BE2C (cell line): ENCODE results near the gene CEL.

Experiments used
- DNase-seq: peaks from one replicate; pipeline ENCODE4 v3.0.0-alpha.2; 2020
- H3K27me3 ChIP-seq: fragments of 250-450 bp; sonication (Bioruptor Pico); 2 replicates; pipeline ENCODE4 v1.5.1; 2020; ENCODE audit warnings: mild to moderate bottlenecking
- H3K36me3 ChIP-seq: fragments of 250-450 bp; sonication (Bioruptor Pico); 2 replicates; pipeline ENCODE4 v1.5.1; 2020; ENCODE audit warnings: mild to moderate bottlenecking
- H3K4me1 ChIP-seq: fragments of 250-450 bp; sonication (Bioruptor Pico); 2 replicates; pipeline ENCODE4 v1.5.1; 2020
- H3K4me3 ChIP-seq: 2 replicates; pipeline ENCODE4 v1.5.1; 2011; ENCODE audit warnings: low read depth, low read length
- H3K9me3 ChIP-seq: fragments of 250-450 bp; sonication (Bioruptor Pico); 2 replicates; pipeline ENCODE4 v1.5.1; 2020
- TF ChIP-seq, protein P1 (sequence below): IDR thresholded peaks from 2 replicates; pipeline ENCODE4 v1.5.1; 2012; ENCODE audit warnings: mild to moderate bottlenecking, low read depth, low read length

Gene CEL

DNA sequence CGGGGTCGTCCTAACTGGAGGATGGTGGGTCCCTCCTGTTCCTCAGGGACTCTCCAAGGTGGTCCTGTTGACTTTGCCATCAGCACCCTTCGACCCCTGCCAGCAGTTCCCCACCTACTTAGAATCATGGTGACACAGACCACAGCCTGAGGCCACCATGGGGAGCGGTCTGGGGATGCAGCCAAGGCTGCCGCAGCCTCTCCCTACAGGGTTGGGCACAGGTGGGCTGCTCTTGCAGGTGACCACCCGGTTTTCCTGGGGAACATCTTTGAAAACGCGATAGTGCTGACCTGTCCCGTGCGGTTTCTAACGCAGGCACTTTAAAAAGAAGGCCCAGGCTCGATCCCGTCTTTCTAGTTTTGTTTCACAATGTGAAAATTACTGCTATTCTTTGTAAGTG is 12.7 kb upstream of the CEL start:
- TF ChIP-seq, protein P1, sequence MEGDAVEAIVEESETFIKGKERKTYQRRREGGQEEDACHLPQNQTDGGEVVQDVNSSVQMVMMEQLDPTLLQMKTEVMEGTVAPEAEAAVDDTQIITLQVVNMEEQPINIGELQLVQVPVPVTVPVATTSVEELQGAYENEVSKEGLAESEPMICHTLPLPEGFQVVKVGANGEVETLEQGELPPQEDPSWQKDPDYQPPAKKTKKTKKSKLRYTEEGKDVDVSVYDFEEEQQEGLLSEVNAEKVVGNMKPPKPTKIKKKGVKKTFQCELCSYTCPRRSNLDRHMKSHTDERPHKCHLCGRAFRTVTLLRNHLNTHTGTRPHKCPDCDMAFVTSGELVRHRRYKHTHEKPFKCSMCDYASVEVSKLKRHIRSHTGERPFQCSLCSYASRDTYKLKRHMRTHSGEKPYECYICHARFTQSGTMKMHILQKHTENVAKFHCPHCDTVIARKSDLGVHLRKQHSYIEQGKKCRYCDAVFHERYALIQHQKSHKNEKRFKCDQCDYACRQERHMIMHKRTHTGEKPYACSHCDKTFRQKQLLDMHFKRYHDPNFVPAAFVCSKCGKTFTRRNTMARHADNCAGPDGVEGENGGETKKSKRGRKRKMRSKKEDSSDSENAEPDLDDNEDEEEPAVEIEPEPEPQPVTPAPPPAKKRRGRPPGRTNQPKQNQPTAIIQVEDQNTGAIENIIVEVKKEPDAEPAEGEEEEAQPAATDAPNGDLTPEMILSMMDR: no peak

DNA sequence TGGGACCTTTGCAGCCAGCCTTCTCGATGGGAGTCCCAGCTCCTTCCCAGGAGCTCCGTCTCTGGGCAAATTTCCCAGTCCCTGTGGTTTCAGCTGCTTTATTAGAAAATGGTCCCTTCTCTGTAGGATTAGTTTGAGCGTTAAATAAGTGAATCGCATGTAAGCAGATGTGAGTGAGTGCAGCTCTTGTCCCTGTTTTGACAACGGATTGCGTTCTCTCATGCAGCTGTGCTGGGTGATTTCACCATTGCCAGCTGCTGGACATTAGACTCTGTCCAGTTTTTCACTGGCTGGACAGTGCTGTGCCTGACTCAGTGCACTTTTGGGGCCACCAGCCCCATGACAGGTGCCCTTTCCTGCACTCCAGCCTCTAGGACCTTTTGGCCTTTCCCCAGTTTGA is 11.6 kb upstream of the CEL start:
- Histone ChIP-seq H3K27me3 (no peaks in the 10 kb centered on the region), H3K9me3 (no peaks in the 10 kb centered on the region), H3K36me3 (peaks cover 79% of the 10 kb centered on the region), H3K4me3 (no peak overlapping the region), H3K4me1 (peaks cover 2% of the 10 kb centered on the region; the same call in 1 of the 2 replicates)
- no peak for DNase-seq
- TF ChIP-seq, protein P1: no peak

More for the DNA sequence above, 12.7 kb upstream of the CEL start:
- no peak overlapping the region for H3K4me3 ChIP-seq
- H3K36me3 ChIP-seq: peaks cover 78% of the 10 kb centered on the region
- no peaks in the 10 kb centered on the region for H3K4me1 ChIP-seq
- no peaks in the 10 kb centered on the region for H3K27me3 ChIP-seq
- no peaks in the 10 kb centered on the region for H3K9me3 ChIP-seq
- DNase-seq: no peak

DNA sequence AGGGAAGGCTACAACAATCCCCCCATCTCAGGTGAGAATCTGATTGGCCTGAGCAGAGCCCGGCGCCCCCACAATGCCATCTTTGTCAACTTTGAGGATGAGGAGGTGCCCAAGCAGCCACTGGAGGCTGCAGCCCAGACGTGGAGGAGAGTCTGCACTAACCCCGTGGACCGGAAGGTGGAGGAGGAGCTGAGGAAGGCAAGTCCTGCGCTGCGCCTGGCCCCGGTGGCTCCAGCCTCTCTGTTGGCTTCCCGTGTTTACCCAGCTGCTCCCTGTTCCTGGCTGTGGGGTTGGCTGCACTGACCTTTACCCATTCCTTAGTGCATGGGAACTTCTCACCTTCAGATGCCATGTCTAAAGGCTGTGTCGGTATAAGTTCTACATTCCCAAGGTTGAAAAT is 11.0 kb upstream of the CEL start:
- peaks cover 2% of the 10 kb centered on the region; the same call in 1 of the 2 replicates for H3K4me1 ChIP-seq
- H3K9me3 ChIP-seq: no peaks in the 10 kb centered on the region
- H3K4me3 ChIP-seq: no peak overlapping the region
- H3K27me3 ChIP-seq: no peaks in the 10 kb centered on the region
- H3K36me3 ChIP-seq: peaks cover 79% of the 10 kb centered on the region
- no peak for DNase-seq
- TF ChIP-seq, protein P1: no peak

DNA sequence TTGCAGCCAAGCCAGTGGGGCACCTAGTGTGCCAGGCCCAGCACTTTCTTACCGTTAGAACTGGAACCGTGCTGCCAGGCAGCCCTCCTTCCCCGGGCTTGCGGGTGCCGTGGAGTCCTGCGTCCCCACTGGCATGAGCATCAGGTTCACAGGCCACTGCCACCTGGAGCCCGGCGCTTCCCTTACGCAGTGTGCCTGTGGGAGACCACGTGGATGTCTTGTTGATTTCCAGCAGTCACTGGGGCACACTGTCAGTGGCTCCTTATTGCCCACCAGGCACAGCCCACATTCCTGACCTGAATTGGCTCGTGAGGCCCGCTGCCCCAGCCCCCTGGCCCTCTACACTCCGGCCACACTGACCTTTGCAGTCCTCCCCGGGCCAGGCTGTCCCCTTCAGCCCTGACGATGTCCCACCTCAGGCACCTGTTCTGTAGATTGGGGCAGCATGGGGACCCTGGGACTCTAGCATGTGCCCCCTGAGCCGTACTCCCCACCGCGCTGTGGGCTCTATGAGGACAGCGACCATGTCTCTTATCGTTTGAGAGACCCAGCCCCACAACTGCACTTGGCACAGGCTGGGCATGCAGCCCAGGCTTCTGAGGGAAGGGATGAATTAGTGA is 10.4 kb upstream of the CEL start:
- H3K9me3 ChIP-seq: no peaks in the 10 kb centered on the region
- no peak overlapping the region for H3K4me3 ChIP-seq
- peaks cover 2% of the 10 kb centered on the region; the same call in 1 of the 2 replicates for H3K4me1 ChIP-seq
- TF ChIP-seq, protein P1: no peak
- no peaks in the 10 kb centered on the region for H3K27me3 ChIP-seq
- DNase-seq: no peak
- H3K36me3 ChIP-seq: peaks cover 79% of the 10 kb centered on the region

DNA sequence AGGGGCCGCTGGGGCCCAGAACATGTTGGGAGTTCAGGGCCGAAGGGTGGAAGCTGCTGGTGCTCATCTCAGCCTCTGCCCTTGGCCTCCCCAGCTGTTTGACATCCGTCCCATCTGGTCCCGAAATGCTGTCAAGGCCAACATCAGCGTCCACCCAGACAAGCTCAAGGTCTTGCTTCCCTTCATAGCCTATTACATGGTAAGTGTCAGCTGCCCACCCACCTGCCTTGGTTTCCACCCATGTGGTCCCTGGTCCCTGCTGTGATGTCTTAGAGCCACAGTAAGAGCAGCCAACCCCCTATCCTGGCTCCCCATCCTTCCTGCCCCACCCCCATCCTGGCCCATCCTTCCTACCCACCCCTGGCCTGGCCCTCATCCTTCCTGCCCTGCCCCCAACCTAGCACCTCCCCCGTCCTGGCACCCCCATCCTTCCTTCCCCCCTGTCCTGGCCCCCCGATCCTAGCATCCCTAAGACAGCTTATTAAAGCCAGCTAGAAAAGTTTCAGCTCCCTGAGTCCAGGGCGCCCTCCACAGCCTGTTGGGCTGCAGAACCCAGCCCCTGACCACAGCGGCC is 9.7 kb upstream of the CEL start:
- no peaks in the 10 kb centered on the region for H3K27me3 ChIP-seq
- H3K36me3 ChIP-seq: peaks cover 77% of the 10 kb centered on the region
- no peaks in the 10 kb centered on the region for H3K9me3 ChIP-seq
- no peak overlapping the region for H3K4me3 ChIP-seq
- no peak for DNase-seq
- H3K4me1 ChIP-seq: peaks cover 2% of the 10 kb centered on the region; the same call in 1 of the 2 replicates
- TF ChIP-seq, protein P1: no peak

DNA sequence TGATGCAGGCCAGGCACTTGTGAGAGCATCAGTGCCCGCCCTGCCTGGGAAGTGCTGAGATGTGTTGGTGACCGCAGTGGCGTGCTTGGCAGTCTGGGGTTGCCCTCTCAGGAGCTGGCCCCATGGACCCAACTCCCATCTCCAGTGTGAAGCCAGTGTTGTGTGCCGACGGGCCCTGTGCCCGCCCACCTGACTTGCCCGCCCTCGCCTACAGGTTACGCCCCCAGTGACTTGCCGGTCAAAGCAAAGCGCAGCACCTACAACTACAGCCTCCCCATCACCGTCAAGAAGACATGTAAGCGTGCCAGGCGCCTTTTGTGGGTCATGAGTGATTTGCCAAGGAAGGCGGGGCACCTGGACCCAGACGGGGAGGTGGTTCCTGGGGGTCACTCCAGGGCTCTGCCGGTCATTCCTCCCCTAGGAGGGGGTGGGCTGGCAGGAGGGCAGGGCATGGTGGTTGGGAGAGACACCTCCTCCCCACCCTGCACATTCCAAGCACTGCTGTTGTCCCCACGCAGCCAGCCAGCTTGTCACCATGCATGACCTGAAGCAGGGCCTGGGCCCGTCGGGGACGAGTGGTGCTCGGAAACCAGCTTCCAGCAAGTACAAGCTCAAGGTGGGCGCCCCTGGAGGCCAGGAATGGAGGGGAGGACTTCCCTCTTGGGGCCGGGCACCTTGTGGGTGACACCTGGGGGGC is 7.4 kb upstream of the CEL start:
- DNase-seq: no peak
- Histone ChIP-seq H3K9me3 (no peaks in the 10 kb centered on the region), H3K4me3 (no peak overlapping the region), H3K36me3 (peaks cover 72% of the 10 kb centered on the region), H3K4me1 (peaks cover 2% of the 10 kb centered on the region; the same call in 1 of the 2 replicates), H3K27me3 (no peaks in the 10 kb centered on the region)
- TF ChIP-seq, protein P1: no peak
